ENCODE measurements around the gene ARID2.

DNA sequence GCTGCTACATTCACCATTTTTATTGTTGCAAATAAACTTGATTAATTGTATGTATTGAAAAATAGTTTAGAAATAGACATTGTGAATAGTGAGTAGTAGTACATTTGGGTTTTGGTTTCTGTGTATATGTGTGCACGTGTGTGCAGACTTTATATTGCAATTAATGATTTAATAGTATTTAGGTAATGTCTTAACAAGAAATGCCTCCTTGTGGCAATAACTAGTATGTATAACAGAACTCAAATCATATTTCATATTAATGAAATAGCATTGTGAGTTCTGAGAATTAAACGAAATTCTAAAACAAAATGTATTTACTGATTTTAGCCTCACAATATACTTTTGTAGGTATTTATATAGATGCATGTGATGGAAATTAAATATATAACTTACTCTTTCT lies 160.8 kb downstream of the ARID2 start:
- no peak for TF ChIP-seq CREB1 (IDR thresholded peaks at IDR 0.05)
- no peak for TF ChIP-seq CREB1 (CRISPR knock-in tag; IDR thresholded peaks at IDR 0.05)
- TF ChIP-seq GABPB1 (CRISPR knock-in tag; IDR thresholded peaks at IDR 0.05), result no peak
- no peak for TF ChIP-seq KAT8 (CRISPR knock-in tag; IDR thresholded peaks at IDR 0.05)
- TF ChIP-seq RAD21 (CRISPR knock-in tag; IDR thresholded peaks at IDR 0.05), result no peak
- TF ChIP-seq TBP (CRISPR knock-in tag; IDR thresholded peaks at IDR 0.05), result no peak
- TF ChIP-seq ZNF549 (CRISPR knock-in tag; IDR thresholded peaks at IDR 0.05), result no peak
- no peak for TF ChIP-seq RELA (CRISPR knock-in tag; IDR thresholded peaks at IDR 0.05)
- TF ChIP-seq PHF8 (CRISPR knock-in tag; IDR thresholded peaks at IDR 0.05), result no peak
- TF ChIP-seq KDM1A (CRISPR knock-in tag; IDR thresholded peaks at IDR 0.05), result no peak
- no peak for TF ChIP-seq JUN (CRISPR knock-in tag; IDR thresholded peaks at IDR 0.05)
- no peak for TF ChIP-seq NCOA2 (CRISPR knock-in tag; IDR thresholded peaks at IDR 0.05)
- no peak for TF ChIP-seq ZNF136 (CRISPR knock-in tag; IDR thresholded peaks at IDR 0.05; ENCODE audit: low read depth)
- TF ChIP-seq BRCA1 (CRISPR knock-in tag; IDR thresholded peaks at IDR 0.05), result no peak

All from HepG2 (cell line).